Type B pancreatic cell (in vitro differentiated cells): ENCODE data around the gene PLCG1. TPM values are rescaled to one million over a fixed set of nuclear protein-coding genes. Genes with fewer than 3 reads are reported as not detected.
"Not testable (repeated sequence)": the region's sequence is repeated elsewhere in the genome, so short reads cannot be mapped to it uniquely, and the experiment has no call there.

Experiments used
- DNase-seq: peaks from one replicate; pipeline ENCODE4 v3.0.0; 2021; ENCODE audit warnings: mixed read lengths; ENCODE audit not compliant: unreplicated experiment; ENCODE audit errors: extremely low spot score
- H3K27ac Mint-ChIP-seq: 2 replicates; pipeline ENCODE4 v1.8.0; 2021; ENCODE audit warnings: mild to moderate bottlenecking, mixed read lengths
- H3K27me3 Mint-ChIP-seq: 2 replicates; pipeline ENCODE4 v1.8.0; 2021; ENCODE audit warnings: mixed read lengths
- H3K36me3 Mint-ChIP-seq: 2 replicates; pipeline ENCODE4 v1.8.0; 2021; ENCODE audit warnings: mixed read lengths
- H3K4me1 Mint-ChIP-seq: one replicate; pipeline ENCODE4 v1.8.0; 2021; ENCODE audit warnings: mixed read lengths; ENCODE audit not compliant: unreplicated experiment
- H3K4me3 Mint-ChIP-seq: 2 replicates; pipeline ENCODE4 v1.8.0; 2021; ENCODE audit warnings: mild to moderate bottlenecking, mixed read lengths
- H3K9me3 Mint-ChIP-seq: 2 replicates; pipeline ENCODE4 v1.8.0; 2021; ENCODE audit warnings: mixed read lengths
- total RNA-seq: library from RNA; stranded (reverse); gene quantifications from 2 replicates; pipeline ENCODE4 v1.2.1, GENCODE V29; 2021; ENCODE audit warnings: low replicate concordance
- TF ChIP-seq, protein P1 (sequence below): fragments of 200-600 bp; sonication (generic); conservative IDR thresholded peaks from 2 replicates; pipeline ENCODE4 v1.5.0; 2021; ENCODE audit warnings: antibody characterized with exemption, mild to moderate bottlenecking

Gene PLCG1
- total RNA-seq, 1 donor from 2014 or later, result 241 TPM

- no peaks in the 10 kb centered on the region for H3K27me3 Mint-ChIP-seq
- H3K4me3 Mint-ChIP-seq, result no peak overlapping the region
- H3K27ac Mint-ChIP-seq, result no peak overlapping the region
- H3K9me3 Mint-ChIP-seq, result no peaks in the 10 kb centered on the region
- TF ChIP-seq, protein P1, sequence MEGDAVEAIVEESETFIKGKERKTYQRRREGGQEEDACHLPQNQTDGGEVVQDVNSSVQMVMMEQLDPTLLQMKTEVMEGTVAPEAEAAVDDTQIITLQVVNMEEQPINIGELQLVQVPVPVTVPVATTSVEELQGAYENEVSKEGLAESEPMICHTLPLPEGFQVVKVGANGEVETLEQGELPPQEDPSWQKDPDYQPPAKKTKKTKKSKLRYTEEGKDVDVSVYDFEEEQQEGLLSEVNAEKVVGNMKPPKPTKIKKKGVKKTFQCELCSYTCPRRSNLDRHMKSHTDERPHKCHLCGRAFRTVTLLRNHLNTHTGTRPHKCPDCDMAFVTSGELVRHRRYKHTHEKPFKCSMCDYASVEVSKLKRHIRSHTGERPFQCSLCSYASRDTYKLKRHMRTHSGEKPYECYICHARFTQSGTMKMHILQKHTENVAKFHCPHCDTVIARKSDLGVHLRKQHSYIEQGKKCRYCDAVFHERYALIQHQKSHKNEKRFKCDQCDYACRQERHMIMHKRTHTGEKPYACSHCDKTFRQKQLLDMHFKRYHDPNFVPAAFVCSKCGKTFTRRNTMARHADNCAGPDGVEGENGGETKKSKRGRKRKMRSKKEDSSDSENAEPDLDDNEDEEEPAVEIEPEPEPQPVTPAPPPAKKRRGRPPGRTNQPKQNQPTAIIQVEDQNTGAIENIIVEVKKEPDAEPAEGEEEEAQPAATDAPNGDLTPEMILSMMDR, result no peak
- no peaks in the 10 kb centered on the region for H3K4me1 Mint-ChIP-seq
- peaks cover 37% of the 10 kb centered on the region for H3K36me3 Mint-ChIP-seq
- DNase-seq, result no peak
Observed at GRCh38 chr20:41125530-41126457, 11.5 kb upstream of the PLCG1 start.

GRCh38 chr20:41126719-41127118 is 10.6 kb upstream of the PLCG1 start:
- H3K4me1 Mint-ChIP-seq, result no peaks in the 10 kb centered on the region
- H3K36me3 Mint-ChIP-seq, result peaks cover 33% of the 10 kb centered on the region
- no peaks in the 10 kb centered on the region for H3K27me3 Mint-ChIP-seq
- TF ChIP-seq, protein P1, result no peak
- H3K4me3 Mint-ChIP-seq, result no peak overlapping the region
- H3K27ac Mint-ChIP-seq, result no peak overlapping the region
- DNase-seq, result no peak
- H3K9me3 Mint-ChIP-seq, result no peaks in the 10 kb centered on the region

- not testable (repeated sequence) for H3K27me3 Mint-ChIP-seq, H3K4me1 Mint-ChIP-seq, H3K4me3 Mint-ChIP-seq
Observed at GRCh38 chr20:41128317-41128716, 9.0 kb upstream of the PLCG1 start.

GRCh38 chr20:41131594-41132387 is 5.6 kb upstream of the PLCG1 start:
- peaks cover 7% of the 10 kb centered on the region for H3K36me3 Mint-ChIP-seq
- no peak for DNase-seq
- peak overlapping the region; percentile 47 for H3K27ac Mint-ChIP-seq
- TF ChIP-seq, protein P1, result no peak
- no peaks in the 10 kb centered on the region for H3K9me3 Mint-ChIP-seq
- H3K27me3 Mint-ChIP-seq, result no peaks in the 10 kb centered on the region
- H3K4me3 Mint-ChIP-seq, result no peak overlapping the region
- H3K4me1 Mint-ChIP-seq, result peaks cover 24% of the 10 kb centered on the region

More at GRCh38 chr20:41128317-41128716, 9.0 kb upstream of the PLCG1 start:
- not testable (repeated sequence) for H3K9me3 Mint-ChIP-seq, DNase-seq, H3K27ac Mint-ChIP-seq
- H3K36me3 Mint-ChIP-seq, result peaks cover 27% of the 10 kb centered on the region

- H3K27ac Mint-ChIP-seq, H3K27me3 Mint-ChIP-seq, H3K36me3 Mint-ChIP-seq, H3K4me3 Mint-ChIP-seq, H3K9me3 Mint-ChIP-seq: not testable (repeated sequence)
- H3K4me1 Mint-ChIP-seq, result peaks cover 24% of the 10 kb centered on the region
- peak; percentile 25 for DNase-seq
Observed at GRCh38 chr20:41132388-41132775, 5.0 kb upstream of the PLCG1 start.

GRCh38 chr20:41133709-41134361 is 3.5 kb upstream of the PLCG1 start:
- H3K36me3 Mint-ChIP-seq, result peaks cover 3% of the 10 kb centered on the region
- peaks cover 27% of the 10 kb centered on the region for H3K4me1 Mint-ChIP-seq
- H3K9me3 Mint-ChIP-seq, result no peaks in the 10 kb centered on the region
- H3K27ac Mint-ChIP-seq, result no peak overlapping the region
- TF ChIP-seq, protein P1, result no peak
- no peak for DNase-seq
- H3K4me3 Mint-ChIP-seq, result no peak overlapping the region
- no peaks in the 10 kb centered on the region for H3K27me3 Mint-ChIP-seq
